Stimulated activated CD4-positive, alpha-beta T cell treated with anti-CD3 and anti-CD28 coated beads, Interleukin-15, amount 100 ng/mL, for 24 hours (primary cell): ENCODE results near the gene CPZ.
"Not testable (repeated sequence)": the region's sequence is repeated elsewhere in the genome, so short reads cannot be mapped to it uniquely, and the experiment has no call there.

Experiments
- DNase-seq: peaks from one replicate; pipeline ENCODE4 v3.0.0-alpha.2; 2020

The CPZ gene

DNA sequence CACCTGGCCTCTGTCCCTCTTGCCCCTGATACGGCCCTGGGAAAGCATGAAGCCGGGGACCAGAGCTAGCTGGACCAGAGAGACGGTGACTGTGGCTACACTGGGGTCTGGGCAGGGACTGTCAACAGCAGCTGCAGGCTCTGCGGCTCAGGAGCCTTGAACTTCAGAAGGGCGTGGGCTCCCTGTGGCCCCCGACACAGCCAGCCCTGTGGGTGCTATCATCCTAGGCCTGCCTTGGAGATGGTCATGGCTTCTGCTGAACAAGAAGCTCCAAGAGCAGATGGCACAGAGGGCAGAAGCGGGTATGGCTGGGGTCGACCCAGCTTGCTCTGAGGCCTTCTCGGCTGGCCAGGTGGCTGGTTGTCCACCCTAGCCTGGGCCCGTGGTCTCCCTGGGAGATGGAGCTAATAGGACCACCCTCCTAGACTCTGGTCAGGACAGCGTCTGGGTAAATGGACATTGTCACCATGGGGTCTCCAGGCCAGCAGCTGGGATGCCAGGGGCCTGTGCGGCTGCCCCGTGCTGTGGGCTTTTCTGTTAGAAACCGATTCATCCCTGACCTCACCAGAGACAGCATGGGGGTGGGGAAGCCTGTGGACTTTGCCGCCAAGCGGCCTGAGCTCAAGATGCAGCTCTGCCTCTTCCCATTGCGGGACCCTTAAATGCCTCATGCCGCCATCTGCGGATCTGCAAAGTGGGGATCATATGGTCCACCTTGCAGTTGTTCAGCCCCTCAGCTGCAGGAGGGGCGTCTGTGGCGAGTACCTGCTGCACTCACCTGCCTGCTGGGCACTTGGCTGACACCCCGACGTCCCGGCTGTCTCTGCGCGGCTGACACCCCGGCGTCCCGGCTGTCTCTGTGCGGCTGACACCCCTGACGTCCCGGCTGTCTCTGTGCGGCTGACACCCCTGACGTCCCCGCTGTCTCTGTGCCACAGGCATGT, 21.1 kb downstream of the CPZ start:
- no peak for DNase-seq

- DNase-seq = no peak
Observed at GRCh38 chr4:8614365-8615193, 22.0 kb downstream of the CPZ start.

DNA sequence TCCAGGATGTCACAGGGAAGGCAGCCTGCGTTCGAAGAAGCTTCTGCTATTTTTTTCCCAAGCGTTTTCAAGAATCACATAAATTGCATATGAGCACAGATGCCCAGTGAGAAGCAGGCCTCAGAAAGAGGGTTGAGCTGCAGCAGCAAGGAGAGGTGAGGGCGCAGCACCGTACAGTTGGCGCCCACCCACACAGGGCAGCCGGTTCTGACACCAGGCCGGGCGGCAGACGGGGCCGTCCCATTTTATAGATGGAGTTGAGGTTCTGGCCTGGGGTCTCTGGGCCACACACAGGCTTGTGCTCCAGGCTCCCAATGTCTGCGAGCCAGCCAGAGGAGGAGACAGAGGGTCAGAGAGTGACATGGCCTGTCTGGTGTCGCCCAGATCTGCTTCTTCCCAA, 22.8 kb downstream of the CPZ start:
- DNase-seq = no peak

- DNase-seq = no peak
Observed at GRCh38 chr4:8615921-8616787, 23.6 kb downstream of the CPZ start.

- no peak for DNase-seq
Observed at GRCh38 chr4:8616831-8617230, 24.3 kb downstream of the CPZ start.

GRCh38 chr4:8617486-8618040, 25.0 kb downstream of the CPZ start:
- no peak for DNase-seq

DNA sequence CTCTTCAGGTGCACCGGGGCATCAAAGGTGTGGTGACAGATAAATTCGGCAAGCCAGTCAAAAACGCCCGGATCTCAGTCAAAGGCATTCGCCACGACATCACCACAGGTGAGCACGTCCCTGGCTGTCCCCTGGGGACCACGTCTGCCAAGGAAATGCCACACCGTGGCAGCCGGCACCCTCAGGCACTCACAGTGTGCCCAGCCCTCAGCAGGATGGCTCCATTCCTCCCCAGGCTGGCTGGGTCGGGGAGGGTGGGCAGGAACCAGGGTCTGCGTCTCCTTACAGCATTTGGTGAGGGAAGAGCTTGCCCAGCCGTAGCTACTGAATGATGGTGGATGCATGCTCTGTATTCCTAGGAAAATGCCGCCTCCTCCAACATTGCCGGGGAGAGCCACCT, 25.9 kb downstream of the CPZ start:
- no peak for DNase-seq

- DNase-seq = no peak
Observed at GRCh38 chr4:8618961-8619720, 26.6 kb downstream of the CPZ start.

DNA sequence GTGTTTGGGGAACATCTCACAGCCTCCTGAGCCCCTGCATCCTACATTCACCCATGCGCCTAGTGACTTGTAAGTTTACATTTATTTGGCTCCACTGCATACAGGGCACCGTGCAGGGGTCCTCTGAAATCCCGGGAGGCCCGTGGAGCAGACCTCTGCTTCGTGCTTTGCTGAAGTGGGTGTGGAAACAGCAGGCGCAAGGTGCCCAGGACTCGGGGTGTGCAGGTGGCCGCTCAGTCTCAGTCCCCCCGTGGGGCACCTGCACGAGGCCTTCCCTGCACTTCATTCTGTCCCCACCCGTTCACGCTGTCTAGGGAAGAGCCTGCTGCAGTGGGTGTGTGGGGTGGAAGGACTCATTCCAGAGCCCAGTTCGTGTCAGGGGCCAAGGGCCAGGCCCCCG, 28.6 kb downstream of the CPZ start:
- DNase-seq = not testable (repeated sequence)

- DNase-seq = not testable (repeated sequence)
Observed at GRCh38 chr4:8624601-8625272, 32.2 kb downstream of the CPZ start.

GRCh38 chr4:8630240-8630905, 37.8 kb downstream of the CPZ start:
- DNase-seq = not testable (repeated sequence)

- not testable (repeated sequence) for DNase-seq
Observed at GRCh38 chr4:8631896-8632295, 39.3 kb downstream of the CPZ start.

DNA sequence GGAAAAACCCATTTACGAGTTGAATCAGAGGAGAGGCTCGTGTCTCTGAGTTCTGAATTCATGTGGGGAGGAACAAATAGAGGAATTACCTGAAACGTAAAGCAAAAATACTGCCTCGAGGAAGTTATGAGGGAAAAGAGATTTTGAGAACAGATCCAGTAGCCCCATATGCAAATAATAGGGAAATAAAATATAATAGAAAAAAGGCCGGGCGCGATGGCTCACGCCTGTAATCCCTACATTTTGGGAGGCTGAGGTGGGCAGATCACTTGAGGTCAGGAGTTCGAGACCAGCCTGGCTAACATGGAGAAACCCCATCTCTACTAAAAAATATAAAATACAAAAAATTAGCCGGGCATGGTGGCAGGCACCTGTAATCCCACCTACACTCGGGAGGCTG, 42.2 kb downstream of the CPZ start:
- not testable (repeated sequence) for DNase-seq

- not testable (repeated sequence) for DNase-seq
Observed at GRCh38 chr4:8635897-8636554, 43.5 kb downstream of the CPZ start.

DNA sequence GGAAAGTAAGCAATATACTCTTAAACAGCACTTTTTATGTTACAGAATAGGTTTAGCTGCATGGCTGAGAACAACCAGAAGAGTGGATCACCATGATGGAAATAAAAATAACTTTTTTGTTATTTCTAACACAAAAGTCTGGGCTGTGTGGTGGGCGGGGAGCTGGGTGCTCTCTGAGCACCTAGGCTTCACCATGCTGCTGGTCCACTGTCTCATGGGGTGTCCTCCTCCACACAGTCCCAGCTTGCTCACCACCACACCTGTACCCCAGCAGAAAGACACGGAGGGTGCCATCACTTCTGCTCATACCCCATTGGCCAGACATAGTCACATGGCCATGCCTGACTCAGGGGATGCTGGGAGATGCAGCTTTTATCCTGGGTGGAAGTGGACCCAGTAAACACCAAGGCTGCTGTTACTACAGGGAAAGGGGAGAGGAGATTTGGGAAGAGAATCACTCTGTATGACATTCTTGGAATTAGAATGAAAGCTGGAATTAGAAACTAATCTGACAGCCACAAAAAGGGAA, 45.0 kb downstream of the CPZ start:
- DNase-seq = no peak

DNA sequence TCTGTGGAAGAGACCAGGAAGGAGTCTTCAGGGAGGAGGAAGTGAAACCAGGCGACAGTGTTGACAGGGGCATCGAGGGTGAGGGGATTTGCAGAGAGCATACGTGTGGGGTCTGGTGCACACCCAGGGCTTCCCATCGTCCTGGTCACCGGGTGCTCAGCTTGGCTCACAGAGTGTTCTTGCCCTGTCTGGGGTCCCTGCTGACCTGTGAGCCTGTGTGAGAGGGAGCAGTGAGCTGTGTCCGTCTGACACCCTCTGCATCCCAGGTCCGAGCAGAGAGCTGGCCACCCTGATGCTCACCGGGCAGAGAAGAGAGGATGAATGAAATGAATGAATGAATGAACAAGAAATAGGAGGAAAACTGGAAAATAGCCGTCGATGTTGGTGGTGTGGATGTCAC, 46.5 kb downstream of the CPZ start:
- no peak for DNase-seq

DNA sequence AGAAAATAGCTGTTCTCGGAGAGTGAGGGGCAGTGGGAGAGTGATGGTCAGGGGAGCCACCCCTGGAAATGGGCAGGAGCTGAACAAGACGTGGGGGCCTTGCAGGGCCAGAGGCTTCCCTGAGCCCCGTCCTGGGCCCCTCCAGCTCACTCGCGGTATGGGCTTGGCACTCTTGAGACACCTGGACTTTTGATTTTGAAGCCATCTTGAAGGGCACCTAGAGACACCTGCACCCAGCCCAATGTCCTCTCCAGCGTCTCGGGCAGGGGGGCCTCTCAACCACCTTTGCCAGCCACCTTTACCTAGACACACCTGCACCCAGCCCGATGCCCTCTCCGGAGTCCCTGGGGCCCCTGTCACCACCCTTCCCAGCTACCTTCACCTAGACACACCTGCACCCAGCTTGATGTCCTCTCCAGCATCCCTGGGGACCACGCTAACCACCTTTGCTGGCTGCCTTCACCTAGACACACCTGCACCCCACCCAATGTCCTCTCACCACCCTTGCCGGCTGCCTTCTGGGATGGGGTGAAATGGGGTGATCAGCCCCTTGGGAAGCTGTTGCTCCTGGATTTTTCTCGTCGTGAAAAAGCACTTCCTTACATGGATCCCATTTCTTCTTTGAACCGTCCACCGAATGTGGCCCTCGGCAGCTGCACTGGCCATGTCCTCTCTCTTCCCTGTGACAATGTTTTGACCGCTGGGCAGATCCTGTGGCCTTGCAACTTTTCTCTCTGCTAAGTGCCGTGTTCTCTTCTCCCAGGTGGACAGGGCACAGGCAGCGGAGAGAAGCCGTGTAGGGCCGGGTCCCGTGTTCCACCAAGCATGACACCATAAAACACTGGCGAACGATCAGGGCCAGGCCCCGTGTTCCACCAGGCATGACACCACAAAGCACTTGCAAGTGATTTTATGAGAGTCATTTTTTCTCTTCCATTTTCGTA, 47.5 kb downstream of the CPZ start:
- DNase-seq = no peak

GRCh38 chr4:8640816-8641215, 48.3 kb downstream of the CPZ start:
- no peak for DNase-seq

DNA sequence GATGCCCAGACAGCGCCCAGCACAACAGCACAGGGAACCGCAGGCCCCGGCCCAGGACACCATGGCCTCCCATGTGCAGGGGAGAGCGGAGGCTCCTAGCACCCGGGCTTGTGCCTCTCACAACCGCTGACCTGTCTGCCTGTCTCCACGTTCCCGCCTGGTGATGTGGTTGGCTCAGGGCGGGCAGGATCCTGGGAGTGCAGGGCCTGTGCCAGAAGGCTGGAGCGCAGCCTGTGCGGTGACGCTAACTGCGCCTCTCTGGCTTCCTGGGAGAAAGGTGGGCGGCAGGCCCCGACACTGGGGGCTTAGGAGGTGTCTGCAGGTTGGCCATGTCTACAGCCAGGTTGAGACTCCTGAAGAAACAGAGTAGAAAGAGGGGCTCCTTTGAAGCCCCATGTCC, 48.7 kb downstream of the CPZ start:
- no peak for DNase-seq
